ENCODE data around the gene NR3C2. TPM values are rescaled to one million over a fixed set of nuclear protein-coding genes. Genes with fewer than 3 reads are reported as not detected.

The NR3C2 gene
- total RNA-seq, 1 experiment from 2014 or later: 0.96 TPM

GRCh38 chr4:148225639-148226038 lies 216.6 kb downstream of the NR3C2 start:
- Histone ChIP-seq H4K20me1 (ENCODE audit: insufficient read depth) (no peaks in the 10 kb centered on the region), H3K4me1 (replicated peaks; ENCODE audit: insufficient read depth) (no peaks in the 10 kb centered on the region), H3K79me2 (ENCODE audit: low read depth) (no peaks in the 10 kb centered on the region), H3K36me3 (ENCODE audit: low read depth) (no peaks in the 10 kb centered on the region), H3K4me3 (no peak overlapping the region), H3K27me3 (ENCODE audit: insufficient read depth, low read depth) (no peaks in the 10 kb centered on the region), H3K4me2 (no peak overlapping the region), H3F3A (ENCODE audit: insufficient read depth, low read depth) (no peaks in the 10 kb centered on the region), H2AFZ (no peak overlapping the region), H3K27ac (no peak overlapping the region), H3K9me2 (ENCODE audit: insufficient read depth) (no peaks in the 10 kb centered on the region), H3K9me3 (ENCODE audit: insufficient read depth, low read depth) (no peaks in the 10 kb centered on the region)
- intact Hi-C loops (cut with micrococcal nuclease; ENCODE audit: unreplicated experiment): no loop called here
- TF ChIP-seq CTCF (conservative IDR thresholded peaks at IDR 0.05) (no peak), EZH2 (IDR thresholded peaks at IDR 0.05; ENCODE audit: low read depth) (no peak)
- ChIA-PET POLR2A (ENCODE audit: unreplicated experiment) (no interaction called here), CTCF (no interaction called here)
- DNase-seq: no peak
- no TSS peak for BruUV-seq (replicated peaks)

GRCh38 chr4:148224476-148224875 lies 217.7 kb downstream of the NR3C2 start:
- no peaks in the 10 kb centered on the region for H3K36me3 ChIP-seq (ENCODE audit: low read depth)
- H3F3A ChIP-seq (ENCODE audit: insufficient read depth, low read depth): no peaks in the 10 kb centered on the region
- H2AFZ ChIP-seq: no peak overlapping the region
- H3K79me2 ChIP-seq (ENCODE audit: low read depth): no peaks in the 10 kb centered on the region
- no peak overlapping the region for H3K27ac ChIP-seq
- intact Hi-C loops (cut with micrococcal nuclease; ENCODE audit: unreplicated experiment): no loop called here
- DNase-seq: no peak
- H3K27me3 ChIP-seq (ENCODE audit: insufficient read depth, low read depth): no peaks in the 10 kb centered on the region
- no peaks in the 10 kb centered on the region for H3K9me2 ChIP-seq (ENCODE audit: insufficient read depth)
- H3K4me3 ChIP-seq: no peak overlapping the region
- POLR2A ChIA-PET (ENCODE audit: unreplicated experiment): interaction anchor here (0.8 kb wide), 1 partner anchor 130 kb away, joined by 5 read pairs; no protein-coding TSS in a partner anchor
- H3K4me2 ChIP-seq: no peak overlapping the region
- no TSS peak for BruUV-seq (replicated peaks)
- H3K4me1 ChIP-seq (replicated peaks; ENCODE audit: insufficient read depth): no peaks in the 10 kb centered on the region
- TF ChIP-seq EZH2 (IDR thresholded peaks at IDR 0.05; ENCODE audit: low read depth): no peak
- H3K9me3 ChIP-seq (ENCODE audit: insufficient read depth, low read depth): no peaks in the 10 kb centered on the region
- H4K20me1 ChIP-seq (ENCODE audit: insufficient read depth): no peaks in the 10 kb centered on the region
- CTCF ChIA-PET: interaction anchor here (0.5 kb wide), 1 partner anchor 25 kb away, joined by 5 read pairs; no protein-coding TSS in a partner anchor

- no peaks in the 10 kb centered on the region for H3K9me2 ChIP-seq (ENCODE audit: insufficient read depth)
- H3F3A ChIP-seq (ENCODE audit: insufficient read depth, low read depth): no peaks in the 10 kb centered on the region
- ChIA-PET POLR2A (ENCODE audit: unreplicated experiment) (no interaction called here), CTCF (no interaction called here)
- no peaks in the 10 kb centered on the region for H3K36me3 ChIP-seq (ENCODE audit: low read depth)
- BruUV-seq (replicated peaks): no TSS peak
- no peak overlapping the region for H3K27ac ChIP-seq
- intact Hi-C loops (cut with micrococcal nuclease; ENCODE audit: unreplicated experiment): no loop called here
- no peak for DNase-seq
- no peak for TF ChIP-seq CTCF (conservative IDR thresholded peaks at IDR 0.05)
- TF ChIP-seq EZH2 (IDR thresholded peaks at IDR 0.05; ENCODE audit: low read depth): no peak
- H3K4me3 ChIP-seq: no peak overlapping the region
- no peaks in the 10 kb centered on the region for H3K9me3 ChIP-seq (ENCODE audit: insufficient read depth, low read depth)
- H2AFZ ChIP-seq: no peak overlapping the region
- H3K4me1 ChIP-seq (replicated peaks; ENCODE audit: insufficient read depth): no peaks in the 10 kb centered on the region
- H3K27me3 ChIP-seq (ENCODE audit: insufficient read depth, low read depth): no peaks in the 10 kb centered on the region
- H4K20me1 ChIP-seq (ENCODE audit: insufficient read depth): no peaks in the 10 kb centered on the region
- H3K79me2 ChIP-seq (ENCODE audit: low read depth): no peaks in the 10 kb centered on the region
- no peak overlapping the region for H3K4me2 ChIP-seq
These were observed 219.1 kb downstream of the NR3C2 start for GRCh38 chr4:148222991-148223660.

Measured in PC-9 (cell line).